ENCODE data around the gene TMEM158. TPM values are rescaled to one million over a fixed set of nuclear protein-coding genes. Genes with fewer than 3 reads are reported as not detected.

TMEM158 gene
- total and polyA plus RNA-seq, 10 of the 15 experiments (the other 5 are each of a cell fraction or from before 2014, with no cell fraction given), result not detected

- Histone ChIP-seq H3K4me1 (ENCODE audit: control insufficient read depth, insufficient read depth, low read length) (no peaks in the 10 kb centered on the region; the same call in 1 of the 2 replicates), H4K20me1 (ENCODE audit: control insufficient read depth, insufficient read depth) (no peaks in the 10 kb centered on the region), H3K27ac (ENCODE audit: control insufficient read depth, insufficient read depth) (no peak overlapping the region), H3K79me2 (ENCODE audit: control insufficient read depth, insufficient read depth, low read length) (no peaks in the 10 kb centered on the region), H3K36me3 (ENCODE audit: control insufficient read depth in 2 of 2, insufficient read depth in 2 of 2, low read length in 1 of 2) (no peaks in the 10 kb centered on the region), H2AFZ (ENCODE audit: control insufficient read depth, low read depth, low read length) (no peak overlapping the region), H3K4me2 (ENCODE audit: control insufficient read depth, insufficient read depth) (no peak overlapping the region), H3K9ac (ENCODE audit: control insufficient read depth, insufficient read depth, low read length) (no peak overlapping the region), H3K4me3 (no peak overlapping the region), H3K27me3 (replicated peaks in 1 of 2; ENCODE audit: control insufficient read depth in 2 of 2, insufficient read depth in 2 of 2, low read length in 1 of 2) (no peaks in the 10 kb centered on the region; a peak in 1 of 4 replicates), H3K9me3 (replicated peaks; ENCODE audit: control insufficient read depth, insufficient read depth, low read length) (no peaks in the 10 kb centered on the region)
- POLR2A ChIA-PET, result no interaction called here
- SMC1A ChIA-PET (ENCODE audit: uncharacterized antibody, unreplicated experiment), result interaction anchor here (0.8 kb wide), 1 partner anchor 30 kb away, joined by 3 read pairs; no protein-coding TSS in a partner anchor
- RAD21 ChIA-PET (ENCODE audit: unreplicated experiment), result no interaction called here
- DNase-seq (ENCODE audit: low read depth, low spot score) (no peak), FAIRE-seq (no peak), ATAC-seq (no peak)
- in situ Hi-C loops (cut with MboI), result no loop called here
- CTCF ChIA-PET, result interaction anchor here (0.9 to 1.1 kb wide), 2 partner anchors 11 to 142 kb away, joined by 3 read pairs; no protein-coding TSS in a partner anchor
- intact Hi-C loops (cut with micrococcal nuclease; ENCODE audit: unreplicated experiment), result no loop called here
- 8% methylated on average over 6 of the region's 6 CpGs for WGBS (ENCODE audit: insufficient coverage, insufficient replicate concordance, low lambda C conversion rate, missing lambda C conversion rate)
- BruUV-seq (replicated peaks), result no TSS peak
- TF ChIP-seq BCLAF1 (IDR thresholded peaks at IDR 0.05) (no peak), SMARCA5 (IDR thresholded peaks at IDR 0.05) (no peak), ASH2L (IDR thresholded peaks at IDR 0.05; ENCODE audit: borderline replicate concordance, low read depth) (no peak), NBN (IDR thresholded peaks at IDR 0.05) (no peak), STAT1 (conservative IDR thresholded peaks at IDR 0.05) (no peak), SMC3 (IDR thresholded peaks at IDR 0.05; ENCODE audit: borderline replicate concordance, low read length) (no peak), RB1 (IDR thresholded peaks at IDR 0.05; ENCODE audit: borderline replicate concordance) (no peak), SUZ12 (IDR thresholded peaks at IDR 0.05; ENCODE audit: unreplicated experiment) (no peak), PML (IDR thresholded peaks at IDR 0.05; ENCODE audit: low read length) (no peak), BCL3 (IDR thresholded peaks at IDR 0.05; ENCODE audit: borderline replicate concordance, insufficient read depth, low read depth, low read length, poor library complexity, severe bottlenecking) (no peak), KLF5 (IDR thresholded peaks at IDR 0.05; ENCODE audit: partially characterized antibody) (no peak), DPF2 (IDR thresholded peaks at IDR 0.05) (no peak), WRNIP1 (IDR thresholded peaks at IDR 0.05; ENCODE audit: borderline replicate concordance, low read depth, low read length) (no peak), RELA (IDR thresholded peaks at IDR 0.05; ENCODE audit: borderline replicate concordance, partially characterized antibody) (no peak)
- TF ChIP-seq, protein P1, sequence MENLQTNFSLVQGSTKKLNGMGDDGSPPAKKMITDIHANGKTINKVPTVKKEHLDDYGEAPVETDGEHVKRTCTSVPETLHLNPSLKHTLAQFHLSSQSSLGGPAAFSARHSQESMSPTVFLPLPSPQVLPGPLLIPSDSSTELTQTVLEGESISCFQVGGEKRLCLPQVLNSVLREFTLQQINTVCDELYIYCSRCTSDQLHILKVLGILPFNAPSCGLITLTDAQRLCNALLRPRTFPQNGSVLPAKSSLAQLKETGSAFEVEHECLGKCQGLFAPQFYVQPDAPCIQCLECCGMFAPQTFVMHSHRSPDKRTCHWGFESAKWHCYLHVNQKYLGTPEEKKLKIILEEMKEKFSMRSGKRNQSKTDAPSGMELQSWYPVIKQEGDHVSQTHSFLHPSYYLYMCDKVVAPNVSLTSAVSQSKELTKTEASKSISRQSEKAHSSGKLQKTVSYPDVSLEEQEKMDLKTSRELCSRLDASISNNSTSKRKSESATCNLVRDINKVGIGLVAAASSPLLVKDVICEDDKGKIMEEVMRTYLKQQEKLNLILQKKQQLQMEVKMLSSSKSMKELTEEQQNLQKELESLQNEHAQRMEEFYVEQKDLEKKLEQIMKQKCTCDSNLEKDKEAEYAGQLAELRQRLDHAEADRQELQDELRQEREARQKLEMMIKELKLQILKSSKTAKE (IDR thresholded peaks at IDR 0.05; ENCODE audit: low read depth, poor library complexity, severe bottlenecking), result no peak
- TF ChIP-seq, protein P2, sequence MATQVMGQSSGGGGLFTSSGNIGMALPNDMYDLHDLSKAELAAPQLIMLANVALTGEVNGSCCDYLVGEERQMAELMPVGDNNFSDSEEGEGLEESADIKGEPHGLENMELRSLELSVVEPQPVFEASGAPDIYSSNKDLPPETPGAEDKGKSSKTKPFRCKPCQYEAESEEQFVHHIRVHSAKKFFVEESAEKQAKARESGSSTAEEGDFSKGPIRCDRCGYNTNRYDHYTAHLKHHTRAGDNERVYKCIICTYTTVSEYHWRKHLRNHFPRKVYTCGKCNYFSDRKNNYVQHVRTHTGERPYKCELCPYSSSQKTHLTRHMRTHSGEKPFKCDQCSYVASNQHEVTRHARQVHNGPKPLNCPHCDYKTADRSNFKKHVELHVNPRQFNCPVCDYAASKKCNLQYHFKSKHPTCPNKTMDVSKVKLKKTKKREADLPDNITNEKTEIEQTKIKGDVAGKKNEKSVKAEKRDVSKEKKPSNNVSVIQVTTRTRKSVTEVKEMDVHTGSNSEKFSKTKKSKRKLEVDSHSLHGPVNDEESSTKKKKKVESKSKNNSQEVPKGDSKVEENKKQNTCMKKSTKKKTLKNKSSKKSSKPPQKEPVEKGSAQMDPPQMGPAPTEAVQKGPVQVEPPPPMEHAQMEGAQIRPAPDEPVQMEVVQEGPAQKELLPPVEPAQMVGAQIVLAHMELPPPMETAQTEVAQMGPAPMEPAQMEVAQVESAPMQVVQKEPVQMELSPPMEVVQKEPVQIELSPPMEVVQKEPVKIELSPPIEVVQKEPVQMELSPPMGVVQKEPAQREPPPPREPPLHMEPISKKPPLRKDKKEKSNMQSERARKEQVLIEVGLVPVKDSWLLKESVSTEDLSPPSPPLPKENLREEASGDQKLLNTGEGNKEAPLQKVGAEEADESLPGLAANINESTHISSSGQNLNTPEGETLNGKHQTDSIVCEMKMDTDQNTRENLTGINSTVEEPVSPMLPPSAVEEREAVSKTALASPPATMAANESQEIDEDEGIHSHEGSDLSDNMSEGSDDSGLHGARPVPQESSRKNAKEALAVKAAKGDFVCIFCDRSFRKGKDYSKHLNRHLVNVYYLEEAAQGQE (IDR thresholded peaks at IDR 0.05; ENCODE audit: low read depth, low read length), result no peak
These were observed 46.0 kb downstream of the TMEM158 start for GRCh38 chr3:45180051-45180450.

All from GM12878 (cell line).